ENCODE data around the gene SRC. TPM values are rescaled to one million over a fixed set of nuclear protein-coding genes. Genes with fewer than 3 reads are reported as not detected.

Gene SRC
- total and polyA plus RNA-seq, 7 donors, result 0.86 to 3.0 (median 1.3) TPM

- intact Hi-C loops (cut with DNase I), result no loop called here
- TF ChIP-seq CTCF (IDR thresholded peaks at IDR 0.05), result no peak
- Histone ChIP-seq H3K9me3 (no peaks in the 10 kb centered on the region), H3K36me3 (ENCODE audit: insufficient read depth in 1 of 2, low read depth in 1 of 2) (peaks cover 13 to 48% of the 10 kb centered on the region in 2 donors), H3K4me3 (no peak overlapping the region), H3K27ac (no peak overlapping the region), H3K4me1 (peaks cover 21% of the 10 kb centered on the region), H3K27me3 (ENCODE audit: insufficient read depth in 3 of 3, low read length in 2 of 3) (no peaks in the 10 kb centered on the region)
- WGBS, 3 donors, result 91 to 95% (median 93%) methylated on average over 6 of the region's 6 CpGs
- no peak for DNase-seq
- no peak for ATAC-seq
Measured at GRCh38 chr20:37299718-37300528, 46.0 kb upstream of the SRC start.

- TF ChIP-seq CTCF (IDR thresholded peaks at IDR 0.05), result no peak
- DNase-seq (no peak), ATAC-seq (no peak)
- Histone ChIP-seq H3K9me3 (no peaks in the 10 kb centered on the region), H3K27me3 (ENCODE audit: insufficient read depth in 3 of 3, low read length in 2 of 3) (no peaks in the 10 kb centered on the region), H3K4me1 (peaks cover 11% of the 10 kb centered on the region), H3K36me3 (ENCODE audit: insufficient read depth in 1 of 2, low read depth in 1 of 2) (peaks cover 13 to 57% of the 10 kb centered on the region in 2 donors), H3K4me3 (no peak overlapping the region), H3K27ac (no peak overlapping the region)
- WGBS, 3 donors, result 92 to 96% (median 93%) methylated on average over 9 of the region's 9 CpGs
- intact Hi-C loops (cut with DNase I), result no loop called here
Measured at GRCh38 chr20:37301120-37301519, 44.8 kb upstream of the SRC start.

GRCh38 chr20:37301558-37301957, 44.4 kb upstream of the SRC start:
- intact Hi-C loops (cut with DNase I), result no loop called here
- DNase-seq, result no peak
- no peak for ATAC-seq
- Histone ChIP-seq H3K27me3 (ENCODE audit: insufficient read depth in 3 of 3, low read length in 2 of 3) (no peaks in the 10 kb centered on the region), H3K27ac (no peak overlapping the region), H3K4me3 (no peak overlapping the region), H3K36me3 (ENCODE audit: insufficient read depth in 1 of 2, low read depth in 1 of 2) (peaks cover 13 to 61% of the 10 kb centered on the region in 2 donors), H3K9me3 (no peaks in the 10 kb centered on the region), H3K4me1 (peaks cover 11% of the 10 kb centered on the region)
- 92 to 97% (median 92%) methylated on average over 3 of the region's 3 CpGs for WGBS, 3 donors
- TF ChIP-seq CTCF (IDR thresholded peaks at IDR 0.05), result no peak

- DNase-seq (no peak), ATAC-seq (no peak)
- intact Hi-C loops (cut with DNase I), result no loop called here
- WGBS, 3 donors, result 82 to 89% (median 86%) methylated on average over 2 of the region's 2 CpGs
- Histone ChIP-seq H3K36me3 (ENCODE audit: insufficient read depth in 1 of 2, low read depth in 1 of 2) (peaks cover 13 to 68% of the 10 kb centered on the region in 2 donors), H3K9me3 (no peaks in the 10 kb centered on the region), H3K27ac (no peak overlapping the region), H3K4me3 (no peak overlapping the region), H3K4me1 (peaks cover 4% of the 10 kb centered on the region), H3K27me3 (ENCODE audit: insufficient read depth in 3 of 3, low read length in 2 of 3) (no peaks in the 10 kb centered on the region)
- no peak for TF ChIP-seq CTCF (IDR thresholded peaks at IDR 0.05)
Measured at GRCh38 chr20:37302981-37303380, 43.0 kb upstream of the SRC start.

Data from psoas muscle (tissue), 8 donors.